ENCODE measurements around the gene FDPS. TPM values are rescaled to one million over a fixed set of nuclear protein-coding genes. Genes with fewer than 3 reads are reported as not detected.

The FDPS gene
- total RNA-seq: 219 and 229 TPM in 2 replicates

DNA sequence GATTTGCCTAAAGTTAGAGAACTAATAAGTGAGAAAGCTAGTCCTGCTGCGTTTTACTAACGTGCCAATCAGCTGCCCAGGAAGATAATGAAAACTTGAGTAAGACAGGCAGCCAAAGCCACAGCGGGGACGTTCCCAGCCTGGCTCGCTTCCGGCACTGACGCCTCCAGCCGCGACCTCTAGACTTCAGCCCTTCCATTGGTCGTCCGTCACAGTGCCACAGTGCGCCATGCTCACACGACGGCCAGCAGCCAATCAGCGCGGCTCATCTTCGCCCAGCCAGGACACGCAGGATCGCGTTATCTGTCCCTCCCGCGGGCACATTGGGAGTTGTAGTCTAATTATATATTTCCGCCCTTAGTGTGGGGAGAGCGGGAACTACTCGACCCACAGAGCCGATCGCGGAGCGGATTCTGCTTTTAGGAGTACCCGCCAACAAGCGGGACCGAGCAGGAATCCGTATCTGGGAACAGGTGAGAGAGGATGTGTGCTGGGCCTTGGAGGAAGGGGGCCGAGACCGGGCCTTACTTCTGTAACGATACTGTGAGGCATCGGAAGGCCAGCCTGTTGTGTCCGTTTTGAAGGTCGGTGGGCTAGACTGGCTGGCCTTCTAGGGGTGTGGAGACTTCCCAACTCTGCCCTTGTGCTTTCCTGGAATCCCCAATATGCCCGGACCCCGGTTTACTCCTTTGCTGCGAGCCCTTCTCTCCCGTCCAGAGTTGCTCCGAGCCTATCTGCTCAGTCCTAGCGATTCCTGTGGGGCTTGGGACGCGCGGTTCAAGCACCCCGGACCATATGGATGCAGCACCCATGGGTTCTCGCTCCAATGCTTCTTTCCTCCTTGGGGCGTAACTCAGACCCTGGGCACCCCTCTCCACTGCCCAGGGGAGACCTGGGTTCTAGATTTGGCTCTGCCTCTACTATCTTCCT, at the start of gene FDPS:
Gene FDPS (plus strand): TSS at position 374 of the 930 bp plus-strand sequence. CDS start 924 bp downstream, outside the sequence.

DNA sequence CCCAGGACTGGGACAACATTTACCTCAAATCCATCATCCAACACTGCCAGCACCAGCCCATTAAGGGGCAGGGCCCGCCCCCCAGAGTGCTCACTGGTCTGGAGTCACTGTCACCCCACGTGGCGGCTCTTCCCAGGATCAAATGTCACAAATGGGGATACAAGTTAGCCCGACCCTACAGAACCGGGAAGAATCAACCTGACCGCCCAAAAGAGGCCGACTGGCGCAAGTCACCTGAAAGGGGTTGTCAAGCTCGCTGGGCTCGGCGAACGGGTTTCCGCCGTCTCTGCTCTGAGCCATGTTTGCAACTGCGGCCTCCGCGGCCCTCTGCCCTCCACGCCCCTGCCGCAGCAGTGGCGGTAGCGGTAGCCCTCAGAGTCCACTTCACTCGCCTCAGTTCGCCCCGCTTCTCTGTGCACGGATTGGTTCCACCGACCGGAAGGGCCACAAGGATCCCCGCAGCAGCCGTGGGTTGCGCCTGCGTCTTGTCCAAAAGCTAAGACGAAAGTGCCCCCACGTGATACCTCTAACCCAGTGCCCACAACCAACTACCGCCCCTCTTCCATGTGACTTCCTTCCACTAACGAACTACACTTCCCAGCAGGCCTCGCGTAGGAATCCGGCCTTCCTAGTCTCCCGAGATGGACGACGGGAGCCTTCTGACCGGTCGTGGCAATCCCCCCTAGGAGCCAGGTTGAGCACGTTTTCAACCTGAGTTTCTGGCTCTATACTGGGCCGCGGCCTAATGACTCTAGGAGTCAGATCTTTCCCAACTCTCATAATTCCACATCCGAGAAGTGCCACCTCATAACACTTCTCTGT, 46.6 kb upstream of the FDPS start, which contains the start of gene SCAMP3:
Gene SCAMP3 (minus strand): TSS at position 509 of the 822 bp plus-strand sequence. CDS start 209 bp downstream, at position 300.

GRCh38 chr1:155273343-155274245, 35.1 kb upstream of the FDPS start, which contains the start of gene CLK2:
Gene CLK2, minus strand, starts transcription at chr1:155273504. Its CDS starts 2,527 bp downstream, at chr1:155270977.

GRCh38 chr1:155277070-155277901, 31.4 kb upstream of the FDPS start, which contains the start of gene HCN3:
Gene HCN3, plus strand, starts transcription at chr1:155277463. Its CDS starts 128 bp downstream, at chr1:155277591.

GRCh38 chr1:155301342-155301841, 7.3 kb upstream of the FDPS start, which contains the start of gene PKLR:
Gene PKLR, minus strand, starts transcription at chr1:155301438. Its CDS starts 43 bp downstream, at chr1:155301395.

GRCh38 chr1:155320661-155321617, 12.3 kb downstream of the FDPS start, which contains the start of gene RUSC1:
Gene RUSC1, plus strand, starts transcription at chr1:155320894. Its CDS starts 880 bp downstream, at chr1:155321774.

Other genes with a start within 250 kb of the FDPS start
- gene EFNA4, start 245.1 kb upstream of the FDPS start, total RNA-seq: 1.8 and 2.7 TPM in 2 replicates
- 0.37 and 0.53 TPM in 2 replicates for gene EFNA3, start 230.0 kb upstream of the FDPS start, total RNA-seq
- gene EFNA1, start 181.0 kb upstream of the FDPS start, total RNA-seq: 1.1 and 1.2 TPM in 2 replicates
- gene SLC50A1, start 173.0 kb upstream of the FDPS start, total RNA-seq: 21.9 and 27.0 TPM in 2 replicates
- gene DPM3, start 168.3 kb upstream of the FDPS start, total RNA-seq: 24.9 and 42.1 TPM in 2 replicates
- 86.8 and 98.7 TPM in 2 replicates for gene KRTCAP2, start 135.6 kb upstream of the FDPS start, total RNA-seq
- 3.6 and 4.2 TPM in 2 replicates for gene TRIM46, start 135.0 kb upstream of the FDPS start, total RNA-seq
- gene THBS3, start 101.0 kb upstream of the FDPS start, total RNA-seq: 33.2 and 45.4 TPM in 2 replicates
- 31.0 and 33.8 TPM in 2 replicates for gene MTX1, start 100.2 kb upstream of the FDPS start, total RNA-seq
- 4.8 and 6.8 TPM in 2 replicates for gene ENTREP3, start 53.4 kb upstream of the FDPS start, total RNA-seq
- 47.4 and 58.7 TPM in 2 replicates for gene SCAMP3, start 46.5 kb upstream of the FDPS start, total RNA-seq
- 26.2 and 26.4 TPM in 2 replicates for gene CLK2, start 35.4 kb upstream of the FDPS start, total RNA-seq
- gene HCN3, start 31.4 kb upstream of the FDPS start, total RNA-seq: 0.87 and 1.1 TPM in 2 replicates
- not detected in 2 replicates for gene PKLR, start 7.4 kb upstream of the FDPS start, total RNA-seq
- gene RUSC1, start 12.0 kb downstream of the FDPS start, total RNA-seq: 9.5 TPM in 2 replicates

All from aortic smooth muscle cell (primary cell).